GM18520 (cell line): Measurements from ENCODE around the gene CRPPA.
"Not testable (repeated sequence)": the region's sequence is repeated elsewhere in the genome, so short reads cannot be mapped to it uniquely, and the experiment has no call there.

Source experiments
- ATAC-seq: cut with Tn5 transposase; IDR thresholded peaks from one replicate; pipeline ENCODE4 v1.9.1; 2021; ENCODE audit not compliant: unreplicated experiment

CRPPA gene

GRCh38 chr7:16398146-16399017 is 23.0 kb downstream of the CRPPA start:
- no peak for ATAC-seq

- ATAC-seq = no peak
Measured at GRCh38 chr7:16397501-16398145, 23.7 kb downstream of the CRPPA start.

- ATAC-seq = no peak
Measured at GRCh38 chr7:16396766-16397500, 24.4 kb downstream of the CRPPA start.

- no peak for ATAC-seq
Measured at GRCh38 chr7:16395121-16395520, 26.2 kb downstream of the CRPPA start.

- no peak for ATAC-seq
Measured at GRCh38 chr7:16393862-16394422, 27.4 kb downstream of the CRPPA start.

GRCh38 chr7:16392990-16393523 is 28.3 kb downstream of the CRPPA start:
- no peak for ATAC-seq

- not testable (repeated sequence) for ATAC-seq
Measured at GRCh38 chr7:16383786-16384185, 37.6 kb downstream of the CRPPA start.

GRCh38 chr7:16383103-16383502 is 38.2 kb downstream of the CRPPA start:
- ATAC-seq = not testable (repeated sequence)
